OCI-LY1 (cell line): ENCODE results near the gene RFX1.

Experiments used
- CTCF ChIP-seq: fragments of 200-600 bp; sonication (generic), shearing (Covaris generic); IDR thresholded peaks from 2 replicates; pipeline ENCODE4 v1.5.1; 2017; ENCODE audit warnings: mild to moderate bottlenecking, antibody characterized with exemption, low read length, moderate library complexity, mixed read lengths
- EZH2 ChIP-seq: fragments of 200-600 bp; sonication (generic), shearing (Covaris generic); IDR thresholded peaks from 2 replicates; pipeline ENCODE4 v1.8.0; 2017; ENCODE audit warnings: borderline replicate concordance, mixed run types, mild to moderate bottlenecking, antibody characterized with exemption, low read length, moderate library complexity, mixed read lengths

GRCh38 chr19:13995017-13995728 lies 10.9 kb downstream of the RFX1 start:
- no peak for TF ChIP-seq EZH2
- no peak for TF ChIP-seq CTCF
